SU-DHL-6 (cell line): Measurements from ENCODE around the gene CCNL2.

Experiments
- EZH2phosphoT487 ChIP-seq: fragments of 200-600 bp; sonication (generic), shearing (Covaris generic); conservative IDR thresholded peaks from 2 replicates; pipeline ENCODE4 v1.6.1; 2018; ENCODE audit warnings: mild to moderate bottlenecking, antibody characterized with exemption, low read length, moderate library complexity, mixed read lengths
- TF ChIP-seq, protein P1 (sequence below): fragments of 200-600 bp; sonication (generic); IDR thresholded peaks from one replicate; pipeline ENCODE4 v1.5.1; 2017; ENCODE audit warnings: antibody characterized with exemption, mild to moderate bottlenecking, low read length, moderate library complexity; ENCODE audit not compliant: insufficient read depth, poor library complexity, severe bottlenecking

DNA sequence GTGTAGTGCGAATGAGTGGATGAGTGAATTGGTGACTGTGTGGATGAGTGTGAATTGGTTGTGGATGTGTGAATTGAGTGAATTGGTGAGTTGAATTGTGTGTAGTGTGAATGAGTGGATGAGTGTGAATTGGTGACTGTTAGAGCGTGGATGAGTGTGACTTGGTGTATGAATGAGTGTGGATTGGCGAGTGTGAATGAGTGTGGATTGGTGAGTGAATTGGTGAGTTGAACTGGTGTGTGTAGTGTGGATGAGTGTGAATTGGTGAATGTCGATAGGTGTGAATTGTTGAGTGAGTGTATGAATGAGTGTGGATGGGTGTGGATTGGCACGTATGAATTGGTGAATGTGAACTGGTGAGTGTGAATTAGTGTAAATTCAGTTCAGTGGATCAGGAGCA is 31.8 kb downstream of the CCNL2 start:
- TF ChIP-seq, protein P1, sequence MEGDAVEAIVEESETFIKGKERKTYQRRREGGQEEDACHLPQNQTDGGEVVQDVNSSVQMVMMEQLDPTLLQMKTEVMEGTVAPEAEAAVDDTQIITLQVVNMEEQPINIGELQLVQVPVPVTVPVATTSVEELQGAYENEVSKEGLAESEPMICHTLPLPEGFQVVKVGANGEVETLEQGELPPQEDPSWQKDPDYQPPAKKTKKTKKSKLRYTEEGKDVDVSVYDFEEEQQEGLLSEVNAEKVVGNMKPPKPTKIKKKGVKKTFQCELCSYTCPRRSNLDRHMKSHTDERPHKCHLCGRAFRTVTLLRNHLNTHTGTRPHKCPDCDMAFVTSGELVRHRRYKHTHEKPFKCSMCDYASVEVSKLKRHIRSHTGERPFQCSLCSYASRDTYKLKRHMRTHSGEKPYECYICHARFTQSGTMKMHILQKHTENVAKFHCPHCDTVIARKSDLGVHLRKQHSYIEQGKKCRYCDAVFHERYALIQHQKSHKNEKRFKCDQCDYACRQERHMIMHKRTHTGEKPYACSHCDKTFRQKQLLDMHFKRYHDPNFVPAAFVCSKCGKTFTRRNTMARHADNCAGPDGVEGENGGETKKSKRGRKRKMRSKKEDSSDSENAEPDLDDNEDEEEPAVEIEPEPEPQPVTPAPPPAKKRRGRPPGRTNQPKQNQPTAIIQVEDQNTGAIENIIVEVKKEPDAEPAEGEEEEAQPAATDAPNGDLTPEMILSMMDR, result no peak
- TF ChIP-seq EZH2phosphoT487, result no peak
